Mesenchymal stem cell (in vitro differentiated cells and primary cell): ENCODE measurements around the gene OPN1SW.

ENCODE experiments used
- DNase-seq: peaks from one replicate; pipeline ENCODE4 v3.0.0-alpha.2; 2013
- H2AFZ ChIP-seq: one replicate; pipeline ENCODE4 v1.6.1; 2013; ENCODE audit warnings: low read depth, mild to moderate bottlenecking, control low read depth, inconsistent platforms, low read length, moderate library complexity
- H2AK5ac ChIP-seq: 2 replicates; pipeline ENCODE4 v1.6.1; 2013; ENCODE audit warnings: low read length, moderate library complexity, mild to moderate bottlenecking, inconsistent platforms; ENCODE audit not compliant: severe bottlenecking
- H2BK120ac ChIP-seq: one replicate; pipeline ENCODE4 v1.6.1; 2013; ENCODE audit warnings: low read depth, mild to moderate bottlenecking, inconsistent platforms, low read length, moderate library complexity
- H2BK12ac ChIP-seq, 2 experiments: one replicate each; pipeline ENCODE4 v1.6.1; 2013; ENCODE audit warnings: inconsistent platforms in 2 of 2, low read length in 2 of 2, mild to moderate bottlenecking in 2 of 2, moderate library complexity in 2 of 2, control low read depth in 1 of 2
- H2BK15ac ChIP-seq: one replicate; pipeline ENCODE4 v1.6.1; 2013; ENCODE audit warnings: mild to moderate bottlenecking, low read depth, inconsistent platforms; ENCODE audit not compliant: poor library complexity, severe bottlenecking
- H2BK5ac ChIP-seq: 2 replicates; pipeline ENCODE4 v1.6.1; 2013; ENCODE audit warnings: low read depth, mild to moderate bottlenecking, low read length, control low read depth, inconsistent platforms; ENCODE audit not compliant: poor library complexity, severe bottlenecking
- H3K14ac ChIP-seq, 2 experiments: one replicate each; pipeline ENCODE4 v1.6.1; 2013; ENCODE audit warnings: inconsistent platforms in 2 of 2, low read length in 2 of 2, control low read depth in 1 of 2, mild to moderate bottlenecking in 1 of 2, moderate library complexity in 1 of 2
- H3K18ac ChIP-seq, 2 experiments: one replicate each; pipeline ENCODE4 v1.6.1; 2013; ENCODE audit warnings: inconsistent platforms in 2 of 2, low read length in 2 of 2, control low read depth in 1 of 2, low read depth in 1 of 2, mild to moderate bottlenecking in 1 of 2
- H3K23ac ChIP-seq, 2 experiments: one replicate each; pipeline ENCODE4 v1.6.1; 2013; ENCODE audit warnings: inconsistent platforms in 2 of 2, low read length in 2 of 2, mild to moderate bottlenecking in 2 of 2, moderate library complexity in 2 of 2, control low read depth in 1 of 2
- H3K27ac ChIP-seq: 2 replicates; pipeline ENCODE4 v1.5.1; 2013; ENCODE audit warnings: mild to moderate bottlenecking, moderate library complexity, low read length, control low read depth, inconsistent platforms; ENCODE audit not compliant: poor library complexity, severe bottlenecking
- H3K27me3 ChIP-seq, 2 experiments: 2 replicates each; pipeline versions ENCODE4 v1.6.1 to v1.7.0; 2013; ENCODE audit warnings: low read length in 2 of 2, mild to moderate bottlenecking in 2 of 2, moderate library complexity in 2 of 2, control low read depth in 1 of 2, inconsistent platforms in 1 of 2; ENCODE audit not compliant: control insufficient read depth in 1 of 2, insufficient read depth in 1 of 2
- H3K36me3 ChIP-seq, 2 experiments: 2 replicates each; pipeline versions ENCODE4 v1.6.1 to v1.7.0; 2013; ENCODE audit warnings: low read length in 2 of 2, control low read depth in 1 of 2, inconsistent platforms in 1 of 2, low read depth in 1 of 2, mild to moderate bottlenecking in 1 of 2; ENCODE audit not compliant: insufficient read depth in 2 of 2, control insufficient read depth in 1 of 2
- H3K4ac ChIP-seq, 2 experiments: one replicate each; pipeline ENCODE4 v1.6.1; 2013; ENCODE audit warnings: inconsistent platforms in 2 of 2, low read length in 2 of 2, mild to moderate bottlenecking in 2 of 2, moderate library complexity in 2 of 2, control low read depth in 1 of 2, low read depth in 1 of 2
- H3K4me1 ChIP-seq: 2 replicates; pipeline ENCODE4 v1.6.1; 2013; ENCODE audit warnings: low read depth, low read length, control low read depth; ENCODE audit not compliant: control insufficient read depth, insufficient read depth
- H3K4me2 ChIP-seq: 2 replicates; pipeline ENCODE4 v1.6.1; 2013; ENCODE audit warnings: low read length, mild to moderate bottlenecking, inconsistent platforms; ENCODE audit not compliant: poor library complexity, severe bottlenecking
- H3K4me3 ChIP-seq, 2 experiments: 2 replicates each; pipeline versions ENCODE4 v1.5.1 to v1.7.0; 2013; ENCODE audit warnings: low read length in 2 of 2, mild to moderate bottlenecking in 2 of 2, control low read depth in 1 of 2, low read depth in 1 of 2; ENCODE audit not compliant: insufficient read depth in 1 of 2
- H3K79me1 ChIP-seq: replicated peaks from 2 replicates; pipeline ENCODE4 v1.6.1; 2013; ENCODE audit warnings: mild to moderate bottlenecking, control low read depth, low read length, inconsistent platforms; ENCODE audit not compliant: poor library complexity, severe bottlenecking
- H3K9ac ChIP-seq: 2 replicates; pipeline ENCODE4 v1.7.0; 2013; ENCODE audit warnings: mild to moderate bottlenecking, low read length, moderate library complexity
- H3K9me3 ChIP-seq: 2 replicates; pipeline ENCODE4 v1.7.0; 2013; ENCODE audit warnings: mild to moderate bottlenecking, low read length; ENCODE audit not compliant: control insufficient read depth
- H4K8ac ChIP-seq: one replicate; pipeline ENCODE4 v1.6.1; 2013; ENCODE audit warnings: inconsistent platforms, mild to moderate bottlenecking, low read length, moderate library complexity
- H4K91ac ChIP-seq: one replicate; pipeline ENCODE4 v1.6.1; 2013; ENCODE audit warnings: mild to moderate bottlenecking, low read length, inconsistent platforms
- WGBS: methylation state at CpG from one replicate; pipeline ENCODE4 v1.1.7; 2013; ENCODE audit warnings: mixed read lengths; 5-methylcytosine and 5-hydroxymethylcytosine counted together

The OPN1SW gene

DNA sequence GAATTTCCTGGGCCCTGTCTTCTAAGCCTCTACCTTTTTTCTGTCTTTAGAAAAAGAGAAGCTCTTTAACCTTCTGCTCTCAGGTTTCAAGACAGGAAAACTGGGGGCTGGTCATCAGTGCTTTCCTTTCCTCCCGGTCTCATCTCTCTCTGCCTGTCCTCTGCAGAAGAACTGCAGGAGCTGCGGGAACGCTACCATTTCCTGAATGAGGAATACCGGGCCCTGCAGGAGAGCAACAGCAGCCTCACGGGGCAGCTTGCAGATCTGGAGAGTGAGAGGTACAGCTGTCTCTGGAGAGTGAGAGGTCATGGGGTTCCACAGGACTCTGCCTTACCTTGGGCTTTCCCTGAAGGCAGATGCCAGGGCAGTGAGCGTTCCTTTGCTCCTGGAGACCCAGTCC lies 28.9 kb upstream of the OPN1SW start:
- no peak overlapping the region for H2AK5ac ChIP-seq
- no peak overlapping the region for H3K18ac ChIP-seq
- H2BK5ac ChIP-seq = no peak overlapping the region
- no peak overlapping the region for H3K4ac ChIP-seq
- no peak overlapping the region for H3K9ac ChIP-seq
- H2BK15ac ChIP-seq = no peak overlapping the region
- H3K4me3 ChIP-seq = no peak overlapping the region
- H2BK12ac ChIP-seq = no peak overlapping the region
- no peaks in the 10 kb centered on the region for H3K79me1 ChIP-seq
- no peak for DNase-seq
- peaks cover 8 to 91% of the 10 kb centered on the region in 2 experiments for H3K36me3 ChIP-seq
- H3K4me2 ChIP-seq = no peak overlapping the region
- no peak overlapping the region for H3K27ac ChIP-seq
- no peak overlapping the region for H2BK120ac ChIP-seq
- no peaks in the 10 kb centered on the region for H3K9me3 ChIP-seq
- H3K27me3 ChIP-seq = no peaks in the 10 kb centered on the region
- no peak overlapping the region for H4K8ac ChIP-seq
- H3K14ac ChIP-seq = no peak overlapping the region
- WGBS = 66% methylated on average over 6 of the region's 6 CpGs
- no peak overlapping the region for H2AFZ ChIP-seq
- H3K23ac ChIP-seq = no peak overlapping the region
- H3K4me1 ChIP-seq = peaks cover 3% of the 10 kb centered on the region
- H4K91ac ChIP-seq = no peak overlapping the region

GRCh38 chr7:128801667-128802418 lies 26.2 kb upstream of the OPN1SW start:
- Histone ChIP-seq H2BK120ac (no peak overlapping the region), H3K9me3 (no peaks in the 10 kb centered on the region), H2AK5ac (no peak overlapping the region), H3K4me3 (no peak overlapping the region), H4K91ac (no peak overlapping the region), H2AFZ (no peak overlapping the region), H3K23ac (no peak overlapping the region), H3K79me1 (no peaks in the 10 kb centered on the region), H3K18ac (no peak overlapping the region), H3K27ac (no peak overlapping the region), H3K36me3 (peaks cover 3 to 90% of the 10 kb centered on the region in 2 experiments), H2BK15ac (no peak overlapping the region), H3K4me2 (no peak overlapping the region), H3K4me1 (peaks cover 3% of the 10 kb centered on the region), H3K14ac (no peak overlapping the region), H4K8ac (no peak overlapping the region), H3K4ac (no peak overlapping the region), H2BK12ac (no peak overlapping the region), H3K27me3 (no peaks in the 10 kb centered on the region), H2BK5ac (no peak overlapping the region), H3K9ac (no peak overlapping the region)
- no peak for DNase-seq
- 96% methylated on average over 1 of the region's 2 CpGs for WGBS

GRCh38 chr7:128801003-128801402 lies 25.4 kb upstream of the OPN1SW start:
- H3K23ac ChIP-seq = no peak overlapping the region
- H2BK12ac ChIP-seq = no peak overlapping the region
- H3K4me2 ChIP-seq = no peak overlapping the region
- H3K79me1 ChIP-seq = no peaks in the 10 kb centered on the region
- H3K4ac ChIP-seq = no peak overlapping the region
- no peak for DNase-seq
- H4K8ac ChIP-seq = no peak overlapping the region
- H3K4me3 ChIP-seq = no peak overlapping the region
- 98% methylated on average over 8 of the region's 9 CpGs for WGBS
- H2AFZ ChIP-seq = no peak overlapping the region
- no peak overlapping the region for H2BK120ac ChIP-seq
- H3K4me1 ChIP-seq = peaks cover 3% of the 10 kb centered on the region
- H2BK5ac ChIP-seq = no peak overlapping the region
- H3K9ac ChIP-seq = no peak overlapping the region
- no peak overlapping the region for H4K91ac ChIP-seq
- H3K36me3 ChIP-seq = peaks cover 3 to 84% of the 10 kb centered on the region in 2 experiments
- H3K18ac ChIP-seq = no peak overlapping the region
- H3K27me3 ChIP-seq = no peaks in the 10 kb centered on the region
- H2BK15ac ChIP-seq = no peak overlapping the region
- H3K27ac ChIP-seq = no peak overlapping the region
- no peak overlapping the region for H3K14ac ChIP-seq
- H2AK5ac ChIP-seq = no peak overlapping the region
- H3K9me3 ChIP-seq = no peaks in the 10 kb centered on the region

DNA sequence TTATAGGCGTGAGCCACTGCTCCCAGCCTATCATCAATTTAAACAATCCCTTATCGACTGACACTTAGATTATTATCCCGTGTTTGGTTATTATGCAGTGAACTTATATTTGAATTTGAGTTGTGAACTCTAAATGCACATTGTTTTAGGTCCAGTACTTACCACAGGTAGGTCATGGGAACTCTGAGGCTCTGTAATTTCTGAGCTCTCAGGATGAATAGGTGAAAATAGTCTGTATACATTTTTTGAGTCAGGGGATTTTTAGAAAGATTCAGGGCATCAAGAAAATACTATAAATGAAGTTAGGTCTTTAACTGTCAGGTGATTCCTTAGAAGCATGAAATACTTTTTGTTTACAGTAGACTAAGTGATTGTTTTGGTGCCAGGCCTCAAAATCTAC lies 25.0 kb upstream of the OPN1SW start:
- DNase-seq = no peak
- no peaks in the 10 kb centered on the region for H3K79me1 ChIP-seq
- no peak overlapping the region for H4K91ac ChIP-seq
- H3K27me3 ChIP-seq = no peaks in the 10 kb centered on the region
- H3K36me3 ChIP-seq = peaks cover 0 to 81% of the 10 kb centered on the region in 2 experiments
- no peak overlapping the region for H3K9ac ChIP-seq
- H3K27ac ChIP-seq = no peak overlapping the region
- no peaks in the 10 kb centered on the region for H3K9me3 ChIP-seq
- H2BK5ac ChIP-seq = no peak overlapping the region
- no peak overlapping the region for H3K4me3 ChIP-seq
- no peak overlapping the region for H2AK5ac ChIP-seq
- H3K4me1 ChIP-seq = peaks cover 3% of the 10 kb centered on the region
- no peak overlapping the region for H2AFZ ChIP-seq
- no peak overlapping the region for H2BK12ac ChIP-seq
- H3K4ac ChIP-seq = no peak overlapping the region
- no peak overlapping the region for H3K14ac ChIP-seq
- H4K8ac ChIP-seq = no peak overlapping the region
- no peak overlapping the region for H2BK15ac ChIP-seq
- no peak overlapping the region for H2BK120ac ChIP-seq
- WGBS = 98% methylated on average over 2 of the region's 3 CpGs
- no peak overlapping the region for H3K4me2 ChIP-seq
- no peak overlapping the region for H3K23ac ChIP-seq
- H3K18ac ChIP-seq = no peak overlapping the region
